GM19397 (cell line): ENCODE data around the gene NIN.

ENCODE experiments used
- ATAC-seq: cut with Tn5 transposase; IDR thresholded peaks from one replicate; pipeline ENCODE4 v1.9.1; 2021; ENCODE audit warnings: mild to moderate bottlenecking, moderate library complexity; ENCODE audit not compliant: unreplicated experiment

The NIN gene

DNA sequence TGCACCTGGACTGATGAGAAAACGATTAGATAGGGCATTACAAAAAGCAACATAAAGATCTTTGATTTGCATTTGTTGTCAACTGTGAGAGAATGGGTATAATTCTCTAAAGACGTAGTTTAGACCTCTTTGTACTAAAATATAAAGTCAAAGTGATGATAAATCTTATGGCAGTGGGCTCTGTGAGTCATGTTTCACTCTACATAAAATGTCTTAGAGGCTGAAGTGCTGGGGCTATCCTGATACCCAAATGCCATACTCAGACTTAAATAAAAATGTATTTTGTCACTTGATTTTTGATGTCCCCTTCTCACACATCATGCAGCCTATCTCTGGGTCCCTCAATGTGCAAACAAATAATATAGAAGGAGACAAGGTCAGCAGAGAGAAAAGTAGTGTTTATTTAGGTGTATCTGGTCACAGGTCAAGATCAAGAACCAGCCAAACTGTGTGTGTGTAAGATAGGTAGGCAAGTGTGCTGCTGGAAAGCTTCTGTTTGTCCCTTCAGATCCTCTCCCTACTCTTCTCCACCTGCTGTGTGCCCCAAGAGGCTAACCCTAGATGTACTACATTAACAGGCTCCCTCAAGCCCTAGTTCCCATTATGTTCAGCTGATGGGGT lies 7.0 kb upstream of the NIN start:
- no peak for ATAC-seq

DNA sequence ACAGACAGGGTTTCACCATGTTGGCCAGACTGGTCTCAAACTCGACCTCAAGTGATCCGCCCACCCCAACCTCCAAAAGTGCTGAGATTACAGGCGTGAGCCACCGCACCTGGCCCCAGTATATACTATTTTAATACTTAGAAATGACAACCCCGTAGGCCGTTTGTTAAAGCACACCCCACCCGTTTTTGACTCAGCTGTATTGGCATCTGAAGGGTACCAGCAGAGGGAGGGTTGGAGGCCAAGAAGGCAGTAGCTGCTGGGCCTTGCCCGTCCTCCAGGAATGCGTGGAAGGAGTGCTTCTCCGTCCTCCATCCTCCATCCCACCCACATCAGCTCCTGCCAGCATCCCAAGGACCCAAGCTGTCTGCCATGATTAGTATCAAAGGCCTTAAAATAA lies 6.3 kb upstream of the NIN start:
- ATAC-seq, result no peak

DNA sequence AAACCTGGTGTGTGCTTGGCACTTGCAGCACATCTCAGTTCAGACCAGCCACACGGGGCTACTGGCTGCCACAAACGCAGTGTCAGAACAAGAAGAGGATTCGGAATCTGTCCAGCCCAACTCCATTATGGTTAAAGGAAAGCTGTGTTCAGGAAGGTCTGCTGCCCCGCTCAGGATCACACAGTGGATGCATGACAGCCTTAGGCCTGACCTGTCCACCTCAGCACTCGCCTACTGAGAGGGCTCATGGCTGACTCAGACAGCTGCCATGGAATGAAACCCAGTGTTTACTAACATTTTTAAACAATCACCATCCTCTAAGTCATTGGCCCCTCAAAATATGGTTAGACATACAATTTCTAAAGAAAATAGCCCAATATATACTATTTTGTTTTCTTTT lies 5.6 kb upstream of the NIN start:
- no peak for ATAC-seq

DNA sequence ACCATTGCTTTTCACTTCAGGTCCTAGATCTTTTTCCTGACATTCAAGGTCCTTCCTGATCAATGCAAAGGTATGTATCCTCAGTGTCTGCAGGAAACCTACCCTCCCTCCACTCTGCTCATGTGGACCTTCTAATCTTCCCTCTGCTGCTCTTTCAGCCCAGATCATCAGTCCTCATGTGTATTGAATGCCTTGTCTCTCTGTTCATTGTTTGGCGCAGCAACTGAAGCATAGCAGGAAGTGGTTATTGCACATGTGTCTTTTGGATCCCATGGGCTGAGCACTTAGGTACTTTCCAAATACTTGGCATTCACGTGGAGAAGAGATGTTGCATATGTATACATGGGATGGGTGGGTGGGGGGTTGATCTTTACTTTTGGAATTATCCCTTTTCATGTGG lies 4.3 kb upstream of the NIN start:
- no peak for ATAC-seq

DNA sequence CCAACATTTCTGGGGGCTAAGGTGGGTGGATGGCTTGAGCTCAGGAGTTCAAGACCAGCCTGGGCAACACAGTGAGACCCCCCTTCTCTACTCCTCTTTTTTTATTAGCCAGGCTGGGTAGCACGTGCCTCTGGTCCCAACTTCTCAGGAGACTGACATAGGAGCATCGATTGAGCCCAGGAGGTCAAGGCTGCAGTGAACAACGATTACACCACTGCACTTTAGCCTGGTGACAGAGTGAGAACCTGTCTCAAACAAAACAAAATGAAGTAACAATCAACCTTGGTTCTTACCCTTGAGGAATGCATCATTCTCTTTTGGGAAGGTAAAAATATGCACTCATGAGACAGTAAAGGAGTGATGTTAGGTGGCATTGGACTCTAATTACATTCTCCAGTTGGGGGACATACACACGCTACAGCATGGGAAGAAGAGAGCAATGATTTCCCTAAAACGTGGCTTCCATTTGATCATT lies 3.9 kb upstream of the NIN start:
- no peak for ATAC-seq

DNA sequence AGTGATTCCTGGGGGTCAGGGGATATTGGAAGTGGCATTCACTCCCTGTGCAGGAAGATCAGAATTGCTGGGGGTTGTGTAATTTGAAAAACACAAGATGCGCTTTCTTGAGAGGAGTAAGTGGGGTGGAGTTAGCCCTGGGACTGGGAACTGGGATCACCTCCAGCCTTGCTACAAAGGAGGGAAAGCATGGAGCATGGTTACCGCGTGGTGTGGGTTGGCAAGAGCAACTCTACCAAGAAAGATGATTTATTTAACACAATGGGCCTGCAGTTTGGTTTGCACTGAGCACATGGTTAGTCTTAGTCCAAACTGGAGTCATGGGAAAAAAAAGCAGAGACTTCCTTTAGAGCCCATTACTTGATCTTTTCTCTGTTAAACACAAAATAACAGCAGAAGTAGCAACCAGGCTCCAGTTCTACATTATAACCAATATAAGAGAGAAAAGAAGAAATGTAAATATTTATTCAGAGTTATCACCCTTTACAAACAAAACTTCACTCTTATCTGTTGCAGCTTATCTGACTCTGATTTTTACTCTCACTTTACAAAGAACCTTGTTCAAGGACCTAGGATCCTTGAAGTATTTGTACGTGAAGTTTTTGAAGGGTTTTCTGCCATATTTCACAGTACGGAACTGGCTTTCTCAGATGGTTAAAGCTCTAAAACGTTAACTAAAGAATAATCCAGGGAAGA lies 2.1 kb upstream of the NIN start:
- no peak for ATAC-seq

DNA sequence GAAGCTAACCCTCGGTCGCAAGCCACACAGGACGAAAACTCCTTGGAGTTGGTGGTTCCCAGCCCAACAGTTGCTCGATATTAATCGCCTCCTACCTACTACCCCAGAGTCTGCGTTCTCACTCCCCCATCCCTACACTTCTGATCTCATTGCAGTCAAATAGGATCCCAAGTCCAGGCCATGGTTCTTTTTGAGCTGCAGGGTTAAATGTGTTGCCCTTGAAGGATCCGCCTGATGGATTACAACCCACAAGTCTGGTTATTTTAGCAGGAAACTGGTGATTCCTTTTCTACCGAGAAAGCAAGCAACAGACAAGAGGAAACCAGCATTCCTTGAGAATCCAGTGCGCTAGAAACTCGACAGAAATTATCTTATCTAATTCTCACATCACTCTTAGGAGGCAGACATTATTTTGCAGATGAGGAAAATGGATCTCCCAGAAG lies 785 bp upstream of the NIN start:
- ATAC-seq, result no peak

DNA sequence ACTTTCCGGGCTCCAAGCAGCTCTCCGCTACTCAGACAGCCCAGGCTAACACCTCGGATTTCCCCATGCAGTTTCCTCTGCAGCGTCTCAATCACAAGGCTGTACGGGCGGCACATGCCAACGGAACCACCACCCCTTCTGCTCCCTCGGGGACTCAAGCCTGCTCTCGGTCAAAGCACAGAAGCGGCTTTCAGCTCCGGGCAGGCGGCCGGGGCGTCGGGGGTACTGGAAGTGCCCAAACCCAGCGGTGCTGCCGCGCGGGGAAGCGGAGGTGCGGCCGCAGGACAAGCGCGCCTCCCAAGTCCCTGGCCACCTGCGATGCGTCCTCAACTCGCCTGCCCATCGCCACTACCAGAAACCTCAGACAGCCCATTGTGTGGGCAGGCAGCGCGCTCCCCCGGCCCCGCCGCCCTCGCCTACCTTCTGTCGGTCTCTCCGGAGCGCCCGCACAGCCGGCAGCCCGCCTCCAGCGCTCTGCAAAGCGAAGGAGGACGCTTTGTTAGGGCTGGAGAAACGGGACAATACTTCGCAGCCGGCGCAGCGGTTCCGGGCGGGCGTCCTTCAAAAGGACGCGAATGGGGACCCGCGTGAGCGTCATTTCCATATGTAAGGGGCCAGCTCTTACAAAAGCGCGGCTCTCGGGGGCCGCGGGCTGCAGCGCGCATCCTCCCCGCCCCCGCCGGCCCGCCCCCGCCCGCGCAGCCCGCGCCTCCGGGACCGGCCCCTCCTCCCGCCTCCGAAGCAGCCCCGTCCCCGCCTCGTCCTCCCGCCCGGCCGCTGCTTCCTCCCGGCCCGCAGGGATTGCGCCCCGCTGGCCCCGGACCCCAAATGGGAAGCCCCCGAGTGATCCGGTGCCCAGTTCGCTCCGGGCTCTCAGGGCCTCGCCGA lies 674 bp downstream of the NIN start:
- ATAC-seq, result peak; percentile 40

DNA sequence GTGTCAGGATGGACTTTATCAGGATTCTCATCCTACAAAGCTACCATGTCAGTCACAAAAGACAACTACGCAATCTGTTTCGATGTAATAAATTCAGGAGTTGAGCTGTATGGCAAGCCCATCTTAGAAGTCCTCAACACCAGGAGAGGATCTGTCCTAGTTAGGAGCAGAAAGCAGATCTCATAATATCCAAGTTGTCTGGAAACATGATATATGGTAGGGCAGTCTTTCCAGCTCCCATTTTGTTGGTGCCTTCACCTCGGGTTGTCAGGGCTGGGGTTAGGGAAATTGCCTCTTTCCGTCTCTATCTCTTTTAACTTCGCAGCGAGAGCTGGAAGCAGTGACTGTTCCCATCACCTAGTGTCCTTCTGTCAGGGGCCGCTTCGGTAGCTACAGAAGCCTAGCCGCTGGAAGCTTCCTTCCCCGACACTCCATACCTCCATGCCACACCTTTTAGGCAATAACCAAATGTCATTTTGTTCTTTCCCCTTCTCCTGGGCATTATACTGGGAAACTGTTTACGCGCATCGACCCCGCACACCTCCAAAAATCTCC lies 1.4 kb downstream of the NIN start:
- ATAC-seq, result no peak

DNA sequence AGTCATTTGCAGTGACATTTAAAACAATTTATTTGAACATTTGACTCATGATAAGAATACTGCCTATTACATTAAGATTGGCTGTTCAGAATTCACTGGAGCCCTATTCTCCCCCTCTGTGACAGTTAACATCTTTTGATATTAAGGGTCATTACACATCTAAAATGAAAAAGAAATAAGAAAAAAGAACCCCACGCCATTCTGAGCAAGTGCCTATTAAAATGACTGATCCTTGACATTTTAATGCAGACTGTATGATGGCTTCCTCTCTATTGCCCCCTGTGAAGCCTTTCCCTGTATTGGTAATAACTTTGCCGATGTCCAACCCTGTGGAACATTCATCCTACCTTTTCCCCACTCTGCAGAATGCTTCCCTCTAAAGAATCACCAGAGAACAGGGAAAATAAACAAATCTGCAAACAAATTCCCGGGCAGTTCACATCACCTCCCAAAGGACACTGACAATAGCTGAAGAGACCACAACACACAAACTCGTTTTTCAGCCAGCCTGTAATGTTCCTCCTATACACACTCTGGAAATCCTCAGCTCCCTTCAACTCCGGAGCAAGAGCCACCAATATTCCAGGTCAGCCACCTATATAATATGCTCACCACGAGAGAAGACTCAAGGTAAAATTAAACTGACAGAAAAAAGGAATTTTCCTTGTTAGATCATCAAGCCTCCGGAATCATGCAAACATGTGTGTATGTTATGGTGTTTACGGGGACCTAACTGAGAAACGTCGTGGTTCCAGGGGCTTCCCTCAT lies 2.1 kb downstream of the NIN start:
- ATAC-seq, result no peak

DNA sequence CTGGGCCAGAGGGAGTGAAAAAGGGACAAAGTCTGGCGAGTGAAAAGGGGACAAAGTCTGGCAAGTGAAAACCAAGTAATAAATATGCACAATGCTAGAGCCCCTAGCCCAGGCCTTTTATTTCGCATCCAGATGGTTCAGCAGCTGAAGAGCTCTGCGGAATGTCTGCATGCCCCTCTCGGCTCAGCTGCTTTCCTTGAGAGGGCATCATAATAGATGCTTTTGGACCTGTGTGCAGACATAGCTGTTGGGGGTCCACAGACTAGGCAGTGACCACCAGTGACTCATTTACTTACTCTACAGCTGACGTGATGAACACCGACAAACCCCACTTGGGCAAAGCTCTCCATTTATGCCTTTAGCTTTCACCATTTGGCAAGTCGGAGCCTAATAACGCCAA lies 4.3 kb downstream of the NIN start:
- no peak for ATAC-seq

DNA sequence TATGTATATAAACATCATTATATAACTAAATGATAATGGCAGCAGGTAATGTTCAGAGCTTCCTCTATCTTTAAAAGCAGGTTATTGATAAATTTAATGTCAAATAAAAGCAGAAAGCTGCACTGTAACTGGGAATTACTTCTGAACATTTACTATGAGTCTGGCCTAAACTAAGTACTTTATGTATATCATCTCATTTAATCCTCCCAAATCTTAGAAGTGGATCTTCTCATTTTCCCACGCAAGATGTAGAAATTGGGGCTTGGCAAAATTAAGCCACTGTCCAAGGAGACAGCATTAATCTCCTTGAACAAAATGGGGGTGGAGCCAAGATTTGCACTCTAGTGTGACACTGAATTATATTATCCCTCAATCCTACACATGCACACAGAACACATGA lies 5.7 kb downstream of the NIN start:
- no peak for ATAC-seq

DNA sequence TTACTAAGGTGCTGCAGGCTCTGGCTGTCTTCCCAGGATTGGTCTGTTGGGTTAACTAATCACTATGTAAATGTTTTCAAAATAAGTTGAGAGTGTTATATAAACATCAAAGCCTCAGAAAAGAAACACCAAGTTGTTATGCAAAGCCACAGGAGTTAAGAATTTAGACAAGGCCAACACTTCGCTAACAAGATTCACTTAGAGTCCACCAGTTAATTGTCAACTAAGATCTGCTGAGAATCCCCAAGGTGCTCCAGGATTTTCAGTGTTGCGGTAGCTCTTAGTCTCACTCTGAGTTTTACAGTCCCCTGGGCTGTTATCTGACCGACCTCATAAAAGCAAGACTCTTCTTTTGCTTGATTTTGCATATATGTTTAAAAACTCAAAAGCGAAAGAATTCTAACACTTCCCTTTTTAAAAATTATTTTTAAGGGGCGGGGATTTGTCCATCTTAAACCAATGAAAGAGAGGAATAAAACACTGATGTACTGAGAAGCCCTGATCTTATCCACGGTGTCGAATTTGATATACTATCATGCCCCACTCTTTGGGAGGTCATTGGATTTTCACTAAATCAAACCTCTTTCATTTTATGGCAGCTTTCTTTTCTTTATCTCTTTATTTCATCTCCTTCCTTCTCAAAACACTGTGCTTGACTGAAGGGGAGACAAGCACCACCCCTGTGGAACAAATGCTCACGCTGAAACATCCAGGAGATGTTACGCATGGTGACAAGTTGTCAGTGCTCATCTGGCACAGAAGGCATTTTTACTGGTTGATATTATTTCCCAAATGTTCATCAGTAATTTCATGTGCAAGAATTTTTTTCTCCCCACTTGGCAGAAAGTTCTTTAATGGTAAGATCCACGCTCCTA lies 7.0 kb downstream of the NIN start:
- peak; percentile 76 for ATAC-seq

DNA sequence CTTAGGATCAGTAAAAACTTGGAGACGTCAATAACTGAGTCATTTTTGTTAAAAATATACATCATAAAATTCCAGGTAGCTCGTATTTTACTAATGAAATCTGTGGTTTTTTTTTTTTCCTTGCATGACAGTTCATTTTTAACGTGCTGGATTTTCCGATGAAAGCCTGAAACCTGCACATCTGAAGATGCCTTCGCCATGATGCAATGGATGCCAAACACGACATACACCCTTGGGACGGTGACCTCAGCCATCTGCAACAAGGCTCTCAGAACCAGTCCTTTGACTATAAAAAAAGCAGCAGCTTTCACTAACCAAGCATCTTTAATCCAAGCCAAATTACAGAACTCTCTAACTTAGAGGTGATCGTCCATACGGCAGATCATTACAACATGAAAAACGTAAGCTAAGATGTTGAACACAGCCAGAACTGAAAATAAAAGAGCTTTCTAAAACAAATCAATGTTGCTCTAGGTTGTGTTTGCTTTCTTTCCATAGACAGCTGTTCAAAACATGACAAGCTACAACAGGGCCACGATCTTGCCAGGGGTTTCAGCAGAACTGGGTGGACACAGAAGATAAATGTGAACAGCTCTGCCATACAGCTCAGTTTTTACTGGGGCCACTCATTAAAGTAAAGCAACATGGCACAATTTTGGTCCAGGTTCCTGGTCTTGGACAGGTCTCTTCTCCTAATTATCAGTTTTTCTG lies 7.8 kb downstream of the NIN start:
- ATAC-seq, result peak; percentile 21

DNA sequence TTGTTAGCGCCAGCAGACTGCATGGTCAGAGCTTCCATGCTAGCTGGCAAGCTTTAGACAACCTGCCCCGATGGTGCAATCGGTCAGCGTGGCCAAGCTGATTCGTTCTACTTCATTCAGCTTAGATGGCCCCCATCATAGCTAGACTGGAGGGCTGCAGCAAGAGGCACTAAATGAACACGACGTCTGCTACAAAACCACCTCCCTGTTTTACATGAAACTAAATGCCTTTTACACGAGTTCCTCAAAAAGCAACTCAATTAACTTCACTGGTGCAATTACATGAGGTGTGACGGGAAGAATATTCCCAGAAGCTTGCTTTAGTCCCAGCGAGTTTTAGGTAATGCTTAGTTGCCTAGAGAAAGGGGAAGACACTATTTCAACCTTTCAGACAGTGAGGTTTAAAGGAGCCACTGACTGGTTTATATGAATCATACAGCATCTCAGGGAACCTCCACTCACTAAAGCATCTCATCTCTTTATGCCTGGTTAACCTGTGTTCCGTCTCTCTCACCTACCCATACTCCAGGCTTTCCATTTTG lies 8.4 kb downstream of the NIN start:
- ATAC-seq, result no peak

DNA sequence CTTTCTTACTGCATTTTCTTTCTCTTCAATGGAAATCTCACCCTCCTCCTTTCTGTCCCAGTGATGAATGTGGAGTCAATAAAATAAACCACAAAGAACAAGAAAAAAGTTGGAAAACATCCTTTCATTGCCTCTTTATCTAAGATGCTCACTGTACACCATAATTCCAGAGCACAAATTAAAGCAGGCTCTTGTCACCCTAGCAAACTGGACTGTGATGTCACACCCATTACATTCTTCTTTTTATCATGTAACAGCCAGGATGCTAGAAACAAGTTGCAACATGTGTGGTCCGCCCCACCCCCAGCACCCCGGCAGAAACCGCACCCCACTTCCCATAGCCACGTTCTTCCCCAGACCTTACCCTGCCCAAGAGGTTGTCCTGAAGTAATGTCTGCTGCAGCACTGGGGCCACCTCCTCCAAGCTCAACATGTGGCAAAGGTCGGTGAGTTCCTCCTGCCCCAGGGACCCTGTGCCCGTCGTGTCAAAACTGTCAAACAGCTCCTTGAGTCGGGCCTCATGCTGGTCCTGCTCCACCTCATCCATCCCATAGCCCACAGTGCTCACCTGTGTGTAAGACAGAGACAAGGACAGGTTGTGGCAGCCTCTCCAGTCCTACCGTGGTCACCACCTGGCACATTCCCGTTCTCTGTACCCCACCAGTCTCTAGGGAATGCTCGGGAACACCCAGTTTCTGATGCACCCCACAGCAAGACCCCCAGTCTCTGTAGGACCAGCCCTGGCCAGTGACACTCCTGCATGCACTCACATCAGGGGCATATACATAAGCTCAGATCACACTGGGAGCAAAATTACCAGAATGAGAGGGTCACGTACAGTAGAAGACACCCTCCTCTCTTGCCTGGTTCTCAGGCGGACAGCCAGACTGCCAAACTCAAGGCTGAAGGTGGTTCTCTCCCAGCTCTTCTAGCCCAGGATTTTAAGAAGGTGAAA lies 9.2 kb downstream of the NIN start:
- ATAC-seq, result no peak

DNA sequence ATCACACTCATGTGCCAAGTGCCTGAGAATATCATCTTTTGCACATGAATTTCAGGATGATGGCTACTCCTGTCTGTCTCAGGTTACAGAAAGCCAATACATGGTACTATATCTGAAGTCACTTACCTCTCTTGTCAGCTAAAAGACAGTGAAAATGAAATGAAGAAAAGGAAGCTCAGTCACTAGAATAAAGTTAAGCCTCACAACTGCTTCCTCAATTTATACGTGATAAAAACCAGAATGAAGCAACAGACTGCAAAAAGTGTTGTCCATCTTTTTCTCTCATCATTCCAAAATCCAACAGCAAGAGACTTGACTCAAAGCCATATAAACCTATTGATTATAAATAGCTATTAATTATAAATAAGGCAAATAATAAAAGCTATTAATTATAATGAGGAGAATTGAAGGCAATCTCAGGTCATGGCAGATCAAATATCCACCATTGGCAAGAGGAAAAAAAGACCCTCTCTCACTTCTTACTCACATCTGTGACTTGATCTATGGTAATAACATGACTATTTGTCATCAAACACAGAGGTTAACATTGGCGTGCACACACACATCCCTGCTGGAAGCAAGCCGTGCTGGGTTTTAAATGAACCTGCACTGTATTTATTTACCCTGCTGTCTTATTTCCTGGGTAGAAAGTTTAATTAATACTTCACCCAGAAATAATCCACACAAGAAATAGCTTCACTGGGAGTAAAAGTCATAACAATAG lies 10.0 kb downstream of the NIN start:
- ATAC-seq, result no peak
